Measurements from ENCODE around the gene MXRA7.

The MXRA7 gene

GRCh38 chr17:76691379-76692191, 19.2 kb downstream of the MXRA7 start:
- DNase-seq: no peak

- no peak for DNase-seq
Measured at GRCh38 chr17:76690596-76691280, 20.0 kb downstream of the MXRA7 start.

DNA sequence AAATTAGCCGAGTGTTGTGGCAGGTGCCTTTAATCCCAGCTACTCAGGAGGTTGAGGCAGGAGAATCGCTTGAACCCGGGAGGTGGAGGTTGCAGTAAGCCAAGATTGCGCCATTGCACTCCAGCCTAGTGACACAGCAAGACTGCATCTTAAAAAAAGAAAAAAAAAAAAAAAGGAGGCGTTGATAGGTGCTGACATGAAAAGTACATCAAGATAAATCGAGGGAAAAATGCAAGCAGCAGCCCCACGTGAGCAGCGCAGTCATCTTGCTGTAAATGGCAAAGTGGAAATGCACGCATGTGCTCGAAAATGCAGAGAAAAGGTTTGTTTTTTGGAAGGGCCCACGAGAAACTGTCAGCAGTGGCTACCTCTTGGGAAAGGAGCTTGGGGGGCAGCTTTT, 20.9 kb downstream of the MXRA7 start:
- no peak for DNase-seq

- no peak for DNase-seq
Measured at GRCh38 chr17:76688165-76688622, 22.6 kb downstream of the MXRA7 start.

DNA sequence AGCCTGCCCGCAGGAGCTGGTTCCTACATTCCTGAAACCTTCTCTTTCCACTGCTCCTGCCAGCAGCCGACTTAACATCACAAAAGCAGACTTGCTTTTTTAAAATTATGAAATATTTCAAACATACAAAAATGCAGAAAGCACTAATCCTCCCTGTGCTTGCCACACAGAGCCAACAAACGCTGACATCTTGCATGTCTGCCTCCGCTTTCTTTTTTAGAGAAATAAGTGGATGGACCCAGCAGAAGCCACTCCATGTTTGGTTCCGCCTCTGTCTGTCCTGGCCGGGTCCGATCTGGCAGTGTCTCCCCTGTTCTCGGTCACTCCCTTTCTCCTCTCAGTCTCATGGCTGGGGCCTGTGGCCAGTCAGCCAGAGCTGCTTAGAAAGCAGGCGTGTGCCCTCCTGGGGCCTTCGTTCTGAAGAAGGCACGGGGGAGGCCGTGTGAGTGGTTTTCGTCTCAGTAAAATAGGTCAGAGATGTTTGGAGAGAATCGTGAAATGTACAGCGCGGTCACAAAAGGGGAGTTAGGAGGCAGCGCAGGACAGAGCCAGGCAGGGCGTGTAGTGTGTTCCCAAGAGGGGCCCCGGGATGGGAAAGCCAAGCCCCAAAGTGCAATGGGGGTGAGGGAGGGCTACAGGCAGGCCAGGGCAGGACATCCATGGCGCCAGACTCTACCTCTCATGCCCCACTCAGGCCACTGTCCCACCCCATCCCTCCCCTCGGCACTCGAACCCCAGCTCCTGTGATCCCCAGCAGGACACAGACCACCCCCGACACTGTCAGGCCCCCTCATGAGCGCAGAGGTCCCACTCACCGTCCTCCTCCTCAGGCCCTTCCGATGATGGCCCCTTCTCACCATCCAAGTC, 23.2 kb downstream of the MXRA7 start:
- DNase-seq: no peak

GRCh38 chr17:76686538-76687297, 24.0 kb downstream of the MXRA7 start:
- DNase-seq: no peak

DNA sequence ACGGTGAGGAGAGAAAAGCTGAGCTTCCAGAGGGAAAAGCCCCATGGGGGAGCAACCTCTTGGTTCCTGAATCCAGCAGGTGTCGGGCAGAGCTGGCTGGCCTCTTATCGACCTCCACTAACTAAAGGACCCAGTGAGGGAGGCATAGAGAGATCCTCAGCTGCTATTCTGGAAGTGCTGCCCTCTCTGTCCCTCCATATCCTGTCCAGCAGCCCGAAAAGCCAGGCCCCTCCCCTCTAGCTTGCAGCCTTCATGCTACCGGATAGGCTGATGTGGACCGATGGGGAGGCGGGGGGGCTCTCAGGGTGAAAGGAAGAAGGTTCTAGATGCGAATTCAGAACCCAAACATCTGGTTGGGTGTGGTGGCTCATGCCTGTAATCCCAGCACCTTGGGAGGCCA, 24.9 kb downstream of the MXRA7 start:
- no peak for DNase-seq

DNA sequence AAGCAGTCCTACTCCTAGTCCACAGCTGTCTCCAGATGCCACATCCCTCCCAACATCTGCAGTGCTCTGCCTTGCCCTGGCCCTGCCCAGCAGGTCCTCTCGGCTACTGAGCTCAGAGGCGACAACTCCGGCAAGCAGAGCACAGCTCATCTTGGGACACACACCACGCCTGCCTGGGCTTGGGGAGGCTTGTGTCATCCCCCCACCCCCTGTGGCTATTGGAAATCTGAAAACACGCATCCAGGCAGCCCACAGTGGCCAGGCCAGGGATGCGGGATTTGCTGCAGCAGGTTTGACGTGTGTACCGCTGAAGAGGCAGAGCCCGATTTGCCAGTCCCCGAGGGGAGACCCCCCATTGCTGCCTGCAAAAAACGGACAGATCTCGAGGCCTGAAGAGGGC, 25.4 kb downstream of the MXRA7 start:
- no peak for DNase-seq

GRCh38 chr17:76684756-76685155, 26.0 kb downstream of the MXRA7 start:
- DNase-seq: no peak

DNA sequence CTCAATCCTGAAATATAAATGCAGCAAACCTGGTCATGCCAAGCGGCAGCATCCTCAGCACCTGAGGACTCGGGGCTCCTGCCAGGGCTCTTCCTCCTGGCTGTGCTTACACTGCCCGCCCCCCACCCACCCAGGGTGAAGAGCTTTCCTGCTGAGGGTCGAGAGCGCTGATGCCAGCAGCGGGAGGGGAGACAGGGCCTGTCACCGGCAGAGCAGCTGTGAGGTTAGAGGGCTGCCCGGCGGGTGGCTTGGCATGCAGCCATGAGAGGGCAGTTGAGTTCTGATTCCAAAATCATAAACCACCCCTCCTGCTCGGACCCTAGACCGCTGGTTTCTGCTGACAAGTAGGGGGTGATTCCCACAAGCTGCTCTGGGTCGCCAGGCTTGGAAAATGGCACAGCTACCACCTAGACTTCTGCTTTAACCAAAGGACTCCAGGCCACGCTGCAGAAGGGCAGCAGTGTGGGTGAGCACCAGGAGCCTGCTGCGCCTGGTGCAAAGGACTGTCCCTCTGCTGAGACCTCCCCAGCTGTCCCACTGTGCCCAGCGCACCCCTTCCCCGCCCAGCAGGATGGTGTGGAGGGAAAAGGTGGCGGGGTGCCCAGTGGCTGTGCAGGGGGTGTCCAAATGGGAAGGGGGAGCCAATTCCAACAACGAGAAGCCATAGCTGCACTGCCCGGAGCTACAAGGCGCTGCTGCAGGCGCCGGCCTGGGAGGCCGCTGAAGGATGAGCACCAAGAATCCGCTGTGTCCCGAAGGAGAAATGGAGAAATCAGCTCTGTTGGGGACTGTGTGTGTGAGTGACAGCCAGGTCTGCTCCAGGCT, 26.6 kb downstream of the MXRA7 start:
- DNase-seq: no peak

DNA sequence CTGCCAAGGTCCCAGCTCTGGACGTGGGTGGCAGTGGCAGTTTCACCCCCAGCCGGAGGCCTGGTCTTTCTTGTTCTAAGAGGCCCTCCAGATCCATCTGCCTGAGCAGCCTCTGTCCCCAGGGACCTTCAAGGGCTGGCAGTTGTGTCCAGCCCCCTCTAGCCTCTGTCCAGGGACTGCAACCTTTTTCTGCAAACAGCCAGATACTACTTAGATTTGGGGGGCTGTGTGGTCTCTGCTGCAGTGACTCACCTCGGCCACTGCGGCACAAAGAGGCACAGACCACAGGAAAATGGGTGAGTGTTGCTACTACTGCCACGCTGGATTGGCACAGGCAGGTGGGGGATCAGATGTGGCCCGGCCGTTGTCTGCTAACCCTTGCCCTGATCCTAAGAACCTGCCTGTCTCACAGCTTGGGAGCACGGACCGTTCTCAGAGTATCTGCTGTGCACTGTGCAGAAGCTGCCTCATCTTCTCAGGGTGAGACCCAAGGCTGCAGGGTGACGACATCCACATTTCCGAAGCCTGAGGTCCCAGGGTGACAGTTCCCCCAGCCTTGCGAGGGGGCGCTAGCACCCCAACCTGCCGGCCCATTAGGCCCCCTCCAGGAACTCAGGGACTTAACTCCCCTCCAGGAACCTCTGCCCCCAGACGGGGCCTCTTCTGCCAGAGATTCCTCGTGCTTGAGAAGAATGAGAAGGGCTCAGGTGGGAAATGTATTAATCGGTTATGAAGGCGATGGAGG, 27.6 kb downstream of the MXRA7 start:
- DNase-seq: no peak

DNA sequence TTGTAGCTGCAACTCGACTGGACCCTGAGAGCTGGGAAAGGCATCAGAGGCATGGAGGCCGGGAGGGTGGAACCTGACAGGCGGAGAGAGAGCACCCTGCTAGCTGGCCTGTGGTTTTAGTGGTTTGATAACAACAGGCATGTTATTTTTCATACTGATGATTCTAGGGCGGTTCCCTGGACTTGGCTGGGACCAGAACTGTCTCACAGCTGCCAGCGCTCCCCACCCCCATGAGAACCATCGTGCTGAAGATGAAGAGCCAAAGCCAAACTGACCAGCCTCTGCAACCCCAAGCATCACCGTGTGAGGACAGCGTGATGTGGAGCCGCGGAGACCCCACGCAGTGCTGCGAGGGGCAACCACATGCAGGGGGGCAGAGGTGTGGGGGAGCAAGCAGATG, 28.5 kb downstream of the MXRA7 start:
- no peak for DNase-seq

DNA sequence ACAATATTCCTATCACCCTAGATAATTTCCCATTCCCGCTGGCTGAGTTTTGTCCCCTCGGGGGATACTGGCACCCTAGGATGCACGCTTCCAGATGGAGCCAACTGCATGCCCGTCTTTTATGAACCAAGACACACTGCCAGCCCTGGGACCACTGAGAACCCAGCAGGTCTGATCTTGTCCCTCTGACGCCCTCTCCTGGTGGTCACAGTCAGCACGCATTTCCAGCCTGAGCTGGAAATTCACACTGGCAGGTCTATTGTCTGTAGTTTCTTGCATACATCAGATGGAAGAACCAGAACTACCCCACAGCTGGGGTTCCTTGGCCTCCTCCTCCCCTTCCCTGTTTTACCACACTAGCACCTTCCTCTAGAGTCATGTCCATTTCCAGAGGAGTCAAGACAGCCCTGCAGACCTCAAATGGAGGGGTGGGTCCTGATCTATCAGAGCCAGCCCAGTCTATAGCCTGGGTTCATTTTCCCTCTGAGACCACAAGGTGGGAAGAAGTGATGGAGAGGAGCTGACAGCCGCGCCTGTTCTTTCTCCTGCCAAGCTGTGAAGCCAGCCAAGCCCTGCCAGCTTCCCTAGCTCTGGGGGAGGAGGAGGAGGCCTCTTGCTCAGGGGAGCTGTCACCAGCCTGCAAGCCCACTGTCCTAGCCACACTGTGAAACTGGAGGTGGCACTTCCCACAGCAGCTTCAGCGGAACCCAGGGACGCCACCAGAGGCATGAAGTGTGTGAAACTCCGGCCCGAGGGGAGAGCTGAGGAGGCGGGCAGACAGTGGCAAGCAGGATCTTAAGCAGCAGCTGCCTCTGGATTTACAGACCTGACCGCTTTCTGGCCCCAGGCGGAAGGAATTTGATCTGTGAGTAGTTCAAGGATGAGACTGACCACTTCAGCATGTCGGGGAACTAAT, 29.3 kb downstream of the MXRA7 start:
- no peak for DNase-seq

DNA sequence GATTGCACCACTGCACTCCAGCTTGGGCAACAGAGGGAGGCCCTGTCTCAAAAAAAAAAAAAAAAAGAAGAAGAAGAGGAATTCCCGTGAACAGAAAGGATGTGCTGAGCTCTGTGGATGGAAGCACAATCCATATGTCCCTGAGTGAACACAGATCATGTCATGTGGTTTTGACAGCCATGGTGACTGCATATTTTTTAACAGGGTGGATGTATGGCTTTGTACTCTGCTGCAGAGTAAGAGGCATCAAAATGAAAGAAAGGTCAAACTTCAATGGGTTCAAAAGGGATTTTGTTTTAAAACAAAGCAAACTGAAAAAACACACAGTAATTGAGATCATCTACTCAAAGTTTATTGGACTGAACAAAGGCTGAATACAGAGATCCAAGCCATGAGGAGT, 31.5 kb downstream of the MXRA7 start:
- no peak for DNase-seq

- no peak for DNase-seq
Measured at GRCh38 chr17:76678330-76678729, 32.4 kb downstream of the MXRA7 start.

GRCh38 chr17:76677406-76677805, 33.4 kb downstream of the MXRA7 start:
- no peak for DNase-seq

GRCh38 chr17:76676629-76677028, 34.1 kb downstream of the MXRA7 start:
- no peak for DNase-seq

DNA sequence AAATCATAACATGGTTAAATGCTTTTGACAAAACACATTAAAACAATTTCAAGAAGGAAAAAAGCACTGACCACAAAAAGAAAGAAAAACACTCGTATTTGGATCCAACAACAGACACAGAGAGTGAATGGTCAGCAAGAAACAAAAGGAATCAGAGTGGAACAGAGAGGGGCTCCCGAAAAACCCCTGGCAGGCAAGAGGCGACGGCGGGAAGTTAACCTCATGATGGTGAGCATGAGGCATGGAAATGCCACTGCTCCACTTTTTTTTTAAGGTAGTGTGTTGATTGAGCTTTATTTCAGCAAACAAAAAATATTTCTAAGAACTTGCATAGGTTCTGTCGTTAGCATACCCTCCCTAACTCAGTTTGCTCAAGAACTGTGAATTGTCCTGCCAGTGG, 35.1 kb downstream of the MXRA7 start:
- no peak for DNase-seq

DNA sequence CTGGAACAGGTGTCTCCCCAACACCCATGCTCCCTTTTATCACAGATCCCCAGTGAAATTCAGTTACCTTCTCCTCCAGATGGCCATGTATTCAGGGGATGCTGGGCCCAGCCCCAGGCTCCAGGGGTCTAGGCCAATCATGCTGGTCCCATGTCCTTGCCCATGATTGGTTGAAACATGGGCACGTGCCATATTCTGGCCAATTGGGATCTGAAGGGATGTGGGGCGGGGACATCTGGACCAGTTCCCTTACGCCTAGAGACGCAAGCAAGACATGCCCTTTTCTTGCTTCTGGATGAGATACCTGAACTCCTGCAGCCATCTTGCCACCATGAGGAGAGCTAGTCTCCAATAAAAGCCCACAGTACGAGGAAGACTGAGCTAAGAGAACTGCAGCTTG, 36.2 kb downstream of the MXRA7 start:
- no peak for DNase-seq

- no peak for DNase-seq
Measured at GRCh38 chr17:76673729-76674128, 37.0 kb downstream of the MXRA7 start.

All from NCI-H1417 treated with DMSO at 0.1 percent for 48 hours (cell line).